GM19372 (cell line): Measurements from ENCODE around the gene DDC.
"Not testable (repeated sequence)": the region's sequence is repeated elsewhere in the genome, so short reads cannot be mapped to it uniquely, and the experiment has no call there.

Source experiments
- ATAC-seq: cut with Tn5 transposase; IDR thresholded peaks from one replicate; pipeline ENCODE4 v1.9.1; 2021; ENCODE audit warnings: mild to moderate bottlenecking, low read depth, moderate library complexity; ENCODE audit not compliant: unreplicated experiment

DDC gene

DNA sequence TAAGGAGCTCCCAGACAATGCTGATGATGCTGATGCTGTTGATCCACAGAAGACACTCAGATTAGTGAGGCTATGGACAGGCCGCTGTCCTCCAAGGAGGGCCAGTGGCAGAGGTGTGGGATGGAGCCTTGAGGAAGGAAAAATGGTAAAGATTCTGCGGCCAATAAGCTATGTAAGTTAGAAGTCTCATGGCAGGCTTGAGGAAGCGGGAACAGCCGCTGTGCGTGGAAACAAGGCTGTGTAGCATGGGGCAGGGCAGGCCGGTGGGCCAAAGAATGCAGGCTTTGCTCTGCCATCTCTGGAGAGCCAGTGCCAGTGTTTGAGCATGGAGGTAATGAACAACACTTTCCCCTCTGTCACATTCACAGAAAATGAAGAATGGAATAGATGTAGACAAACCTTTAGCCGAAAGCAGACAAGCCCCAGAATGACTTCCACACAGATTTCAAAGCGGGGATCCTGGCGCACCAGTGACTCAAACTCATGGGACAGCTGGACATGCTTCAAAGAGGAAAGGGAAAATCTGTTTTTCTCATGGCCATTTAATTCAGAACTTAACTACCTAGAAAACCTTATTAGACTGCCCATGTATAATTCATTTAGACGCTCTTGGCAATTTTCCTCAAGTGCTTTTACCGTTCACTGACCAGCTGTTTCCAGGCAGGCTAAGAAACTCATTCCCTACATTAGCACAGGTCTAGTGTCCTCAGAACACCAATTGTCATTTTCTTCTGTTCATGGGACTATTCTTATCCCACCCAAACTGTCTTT is 98.2 kb downstream of the DDC start:
- ATAC-seq = no peak

DNA sequence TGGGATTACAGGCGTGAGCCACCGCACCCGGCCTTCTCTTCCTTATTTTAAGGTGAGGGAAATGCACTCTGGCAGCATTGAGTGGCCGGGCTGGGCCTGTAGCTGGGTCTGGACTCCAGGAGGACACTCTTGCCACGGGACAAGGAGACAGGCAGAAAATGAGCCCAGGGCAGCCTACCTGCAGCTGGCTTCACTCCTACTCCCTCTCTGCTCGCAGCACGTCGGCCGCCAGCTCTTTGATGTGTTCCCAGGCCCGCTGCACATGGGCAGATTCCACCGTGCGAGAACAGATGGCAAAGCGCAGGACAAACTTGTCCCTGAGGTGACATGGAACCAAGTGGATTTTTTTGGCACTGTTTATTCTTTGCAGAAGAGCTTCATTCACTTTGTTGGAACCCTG is 102.2 kb downstream of the DDC start:
- ATAC-seq = no peak

DNA sequence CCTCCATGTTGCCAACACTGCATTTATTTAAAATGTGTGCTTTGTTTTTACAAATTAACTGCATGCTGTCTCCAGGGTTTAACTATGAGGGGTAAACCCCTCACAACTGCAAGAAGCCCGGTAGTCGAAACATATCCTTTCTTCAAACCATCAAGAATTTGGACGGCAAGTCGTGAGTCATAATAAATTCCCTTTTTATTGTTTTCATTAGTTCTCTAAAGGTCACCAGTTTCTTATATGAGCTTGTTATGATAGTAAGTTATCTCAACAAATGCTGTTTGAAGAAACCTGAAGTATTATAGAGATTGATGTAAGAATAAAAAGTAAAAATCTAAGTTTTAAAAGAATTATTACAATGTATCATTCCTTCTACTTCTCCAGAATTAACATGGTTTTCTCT is 102.8 kb downstream of the DDC start:
- no peak for ATAC-seq

DNA sequence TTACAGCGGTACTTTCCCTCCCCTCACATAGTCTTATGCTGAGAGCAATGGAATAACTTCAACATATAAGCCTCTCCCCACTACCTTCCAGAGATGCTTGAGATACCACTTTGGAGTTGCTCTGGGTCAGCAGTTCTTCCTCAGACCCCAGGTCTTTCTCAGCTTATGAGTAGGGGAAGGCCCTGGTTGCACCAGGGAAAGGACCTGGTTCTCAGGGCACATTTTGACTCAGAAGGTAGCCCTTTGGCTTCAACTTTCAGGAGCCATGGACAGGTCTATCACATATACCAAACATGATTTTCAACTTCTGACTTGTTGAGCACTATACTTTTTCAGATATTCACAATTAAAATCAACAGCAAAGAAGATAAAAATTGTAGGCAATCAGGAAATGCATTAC is 103.5 kb downstream of the DDC start:
- ATAC-seq = no peak

DNA sequence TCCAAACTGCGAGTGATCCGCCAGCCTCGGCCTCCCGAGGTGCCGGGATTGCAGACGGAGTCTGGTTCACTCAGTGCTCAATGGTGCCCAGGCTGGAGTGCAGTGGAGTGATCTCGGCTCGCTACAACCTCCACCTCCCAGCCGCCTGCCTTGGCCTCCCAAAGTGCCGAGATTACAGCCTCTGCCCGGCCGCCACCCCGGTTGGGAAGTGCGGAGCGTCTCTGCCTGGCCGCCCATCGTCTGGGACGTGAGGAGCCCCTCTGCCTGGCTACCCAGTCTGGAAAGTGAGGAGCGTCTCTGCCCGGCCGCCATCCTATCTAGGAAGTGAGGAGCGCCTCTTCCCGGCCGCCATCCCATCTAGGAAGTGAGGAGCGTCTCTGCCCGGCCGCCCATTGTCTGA is 106.0 kb downstream of the DDC start:
- not testable (repeated sequence) for ATAC-seq

DNA sequence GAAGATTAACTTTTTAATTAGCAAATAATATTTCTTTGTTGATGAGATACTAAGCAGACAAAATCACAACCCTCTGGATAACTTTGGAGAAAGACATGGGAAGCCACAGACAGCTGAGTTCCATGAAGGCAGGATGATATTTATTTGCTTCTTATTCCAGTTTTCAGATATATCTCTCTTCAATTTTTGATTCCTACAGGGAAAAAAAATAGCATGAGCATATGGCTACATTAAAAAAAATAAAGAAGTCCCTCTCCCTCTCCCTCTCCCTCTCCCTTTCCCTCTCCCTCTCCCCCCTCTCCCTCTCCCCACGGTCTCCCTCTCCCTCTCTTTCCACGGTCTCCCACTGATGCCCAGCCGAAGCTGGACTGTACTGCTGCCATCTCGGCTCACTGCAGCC is 106.6 kb downstream of the DDC start:
- ATAC-seq = not testable (repeated sequence)

DNA sequence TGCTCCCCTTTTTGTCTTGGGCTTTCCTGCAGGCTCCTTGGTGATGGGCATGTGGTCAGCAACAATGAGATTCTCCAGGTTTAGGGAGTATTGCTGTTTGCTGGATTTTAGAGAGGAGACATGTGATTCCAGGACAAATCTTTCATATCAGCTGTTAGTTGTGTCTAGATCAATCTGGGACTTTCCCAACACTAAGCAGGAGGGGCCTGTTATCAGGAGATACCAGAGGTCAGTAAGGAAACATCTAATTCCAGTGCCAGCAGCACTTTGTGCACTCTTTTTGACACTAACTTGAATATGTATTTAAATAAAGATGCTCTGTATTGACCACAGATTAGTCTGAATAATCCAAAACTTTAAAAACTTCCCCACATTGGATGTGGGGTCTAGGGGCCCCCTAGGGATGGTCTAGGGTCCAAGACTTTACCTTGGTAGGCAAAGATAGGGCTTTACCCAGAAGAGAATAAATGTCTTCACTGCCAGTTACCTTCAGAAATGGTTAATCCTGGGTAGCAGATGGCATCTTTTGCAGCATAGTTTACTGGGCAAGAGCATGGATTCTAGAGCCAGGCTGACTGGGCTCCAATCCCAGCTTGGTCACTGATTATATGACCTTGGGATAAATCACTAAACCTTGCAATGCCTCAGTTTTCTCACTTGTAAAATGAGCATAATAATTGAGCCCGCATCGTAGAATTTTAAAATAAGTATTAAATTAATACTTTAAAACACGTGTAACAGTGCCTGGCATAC is 108.7 kb downstream of the DDC start:
- no peak for ATAC-seq

DNA sequence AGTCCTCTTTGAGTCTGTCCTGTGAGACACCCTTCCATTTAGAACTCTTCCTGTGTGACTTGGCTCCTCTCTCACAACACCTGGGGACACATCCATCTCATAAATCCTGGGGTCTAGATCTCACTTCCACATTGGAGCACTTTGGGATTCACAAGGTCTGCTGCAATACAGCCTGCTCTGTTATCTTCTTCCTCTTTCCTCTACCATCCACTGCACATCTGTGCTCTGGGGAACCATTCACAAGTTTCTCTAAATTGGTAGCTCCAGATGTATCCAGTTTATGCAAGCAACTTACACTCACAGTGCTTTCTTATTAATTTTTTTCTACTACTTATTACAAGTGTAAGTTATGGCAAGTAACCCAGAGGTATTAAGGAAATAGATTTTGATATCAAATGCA is 109.5 kb downstream of the DDC start:
- ATAC-seq = no peak

DNA sequence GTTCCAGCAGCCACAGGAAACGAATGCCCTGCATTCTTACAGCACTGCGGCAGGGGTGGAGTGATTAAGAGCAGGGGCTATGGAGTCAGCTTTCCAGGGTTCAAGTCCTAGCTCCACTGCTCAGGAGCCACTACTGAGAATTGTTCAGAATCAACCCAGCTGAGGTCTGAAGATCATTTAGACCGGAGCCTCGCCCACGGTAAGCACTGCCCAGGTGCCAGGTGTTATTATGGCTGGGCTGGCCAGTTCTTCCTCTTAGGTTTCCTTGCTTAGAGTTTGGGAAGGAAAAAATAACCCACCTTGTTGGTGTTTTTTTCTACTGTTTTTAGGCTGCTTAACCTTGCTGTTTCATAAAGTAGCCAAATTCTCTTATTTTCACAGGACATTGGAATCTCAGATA is 110.2 kb downstream of the DDC start:
- no peak for ATAC-seq

DNA sequence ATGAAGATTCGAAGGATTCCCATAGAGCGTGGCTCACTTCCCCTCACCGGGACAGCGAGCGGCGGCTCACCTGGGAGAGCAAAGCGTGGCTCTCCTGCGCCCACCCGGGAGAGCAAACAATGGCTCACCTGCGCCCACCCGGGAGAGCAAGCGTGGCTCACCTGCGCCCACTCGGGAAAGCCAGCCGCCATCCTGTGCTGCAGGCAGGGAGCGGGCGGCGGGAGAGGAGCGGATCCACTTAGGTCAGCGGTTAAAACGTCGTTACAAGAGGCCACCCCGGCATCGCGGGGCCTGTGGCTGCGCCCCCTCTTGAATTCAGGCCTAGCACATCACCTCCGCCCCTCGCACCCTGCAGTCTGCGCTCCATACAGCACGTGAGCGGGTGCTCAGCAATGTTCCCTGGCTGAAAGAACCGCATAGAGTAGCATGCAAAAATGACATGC is 114.6 kb downstream of the DDC start:
- peak; percentile 33 for ATAC-seq

DNA sequence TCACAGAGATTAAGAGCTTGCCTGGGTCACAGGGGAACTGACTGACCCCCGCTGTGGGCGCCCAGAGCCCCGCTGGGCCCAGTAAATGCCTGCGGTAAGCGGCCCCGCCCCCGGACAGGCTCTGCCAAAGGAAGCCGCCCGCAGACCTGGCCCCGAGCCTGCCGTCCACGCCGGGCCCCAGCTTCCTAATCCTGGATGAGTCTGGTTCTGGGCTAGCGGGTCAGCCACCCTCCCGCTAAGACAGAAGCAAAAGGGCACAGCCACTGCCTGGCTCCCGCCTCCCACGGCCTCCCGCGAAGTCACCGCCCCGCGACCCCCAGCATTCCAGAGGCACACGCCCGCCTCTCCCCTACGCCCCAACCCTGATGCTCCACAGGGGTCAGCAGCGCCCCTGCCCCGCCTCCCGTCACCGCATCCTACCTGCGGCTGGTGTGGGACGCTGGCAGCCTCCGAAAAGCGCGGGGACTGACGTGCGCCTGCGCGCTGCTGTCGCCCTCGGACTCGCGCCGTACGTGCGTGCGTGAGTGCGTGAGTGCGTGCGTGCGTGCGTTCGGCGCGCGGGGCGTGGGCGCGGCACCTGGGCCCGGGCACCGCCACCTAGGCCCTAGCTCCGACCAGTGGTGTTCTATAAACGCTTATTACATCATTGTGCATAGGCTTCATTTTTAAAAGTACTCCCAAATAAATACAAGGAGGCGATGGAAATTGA is 115.2 kb downstream of the DDC start, which contains the start of gene FIGNL1:
FIGNL1 (minus strand) TSS at position 470 of the 709 bp plus-strand sequence. CDS start 3,063 bp downstream, outside the sequence.
- peak; percentile 89 for ATAC-seq

DNA sequence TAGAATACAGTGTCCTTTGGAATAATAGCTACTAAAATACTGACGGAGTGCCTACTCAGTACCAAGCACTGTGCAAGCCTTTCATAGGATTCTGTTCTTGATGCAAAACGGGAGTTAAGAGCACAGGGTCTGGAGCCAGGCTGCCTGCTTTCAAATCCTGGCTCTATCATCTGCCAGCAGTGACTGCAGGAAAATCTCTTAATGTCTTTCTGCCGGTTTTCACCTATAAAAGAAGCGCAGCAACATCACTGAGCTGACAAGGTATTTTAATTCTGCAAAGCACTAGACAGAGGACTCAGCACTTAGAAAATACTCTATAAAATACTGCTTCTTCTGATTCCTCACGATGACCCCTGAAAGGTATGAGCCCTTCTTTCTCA is 115.7 kb downstream of the DDC start:
- no peak for ATAC-seq

DNA sequence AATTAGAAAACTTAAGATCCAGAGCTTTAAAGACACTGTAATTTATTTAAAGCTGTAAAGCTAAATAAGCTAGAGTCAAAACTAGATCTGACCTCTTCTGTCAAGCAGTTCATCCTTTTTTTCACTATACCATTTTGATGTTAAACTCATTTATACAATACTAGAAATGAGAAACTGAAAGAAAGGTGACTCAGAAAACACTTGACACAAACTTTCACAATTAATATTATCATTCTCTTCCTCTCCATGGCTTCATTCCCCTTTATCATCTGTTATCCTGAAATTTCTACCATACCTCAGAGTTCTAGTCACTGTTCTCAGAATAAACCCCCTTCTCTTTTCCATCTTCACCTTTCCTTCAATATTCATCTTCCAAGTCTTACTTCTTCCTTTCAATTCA is 116.4 kb downstream of the DDC start:
- no peak for ATAC-seq

DNA sequence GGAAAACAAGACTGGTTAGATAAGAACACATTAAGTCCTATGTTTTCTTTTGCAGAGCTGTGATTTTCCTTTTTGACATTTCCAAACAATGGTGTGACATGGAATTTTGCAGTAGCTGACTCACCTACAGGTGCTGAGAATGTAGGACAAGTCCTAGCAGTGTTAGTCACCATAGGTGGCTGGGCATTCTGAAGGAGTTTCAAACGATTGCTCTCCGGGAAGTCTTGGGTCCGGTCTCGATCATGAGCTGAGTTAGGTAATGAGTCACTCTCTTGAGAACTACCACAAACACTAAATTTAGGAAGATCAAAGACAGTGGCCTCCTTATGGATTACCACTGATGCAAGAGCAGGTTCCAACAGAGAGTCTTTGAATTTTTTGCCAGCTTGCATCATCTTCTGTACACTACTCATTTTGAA is 118.7 kb downstream of the DDC start:
- no peak for ATAC-seq

DNA sequence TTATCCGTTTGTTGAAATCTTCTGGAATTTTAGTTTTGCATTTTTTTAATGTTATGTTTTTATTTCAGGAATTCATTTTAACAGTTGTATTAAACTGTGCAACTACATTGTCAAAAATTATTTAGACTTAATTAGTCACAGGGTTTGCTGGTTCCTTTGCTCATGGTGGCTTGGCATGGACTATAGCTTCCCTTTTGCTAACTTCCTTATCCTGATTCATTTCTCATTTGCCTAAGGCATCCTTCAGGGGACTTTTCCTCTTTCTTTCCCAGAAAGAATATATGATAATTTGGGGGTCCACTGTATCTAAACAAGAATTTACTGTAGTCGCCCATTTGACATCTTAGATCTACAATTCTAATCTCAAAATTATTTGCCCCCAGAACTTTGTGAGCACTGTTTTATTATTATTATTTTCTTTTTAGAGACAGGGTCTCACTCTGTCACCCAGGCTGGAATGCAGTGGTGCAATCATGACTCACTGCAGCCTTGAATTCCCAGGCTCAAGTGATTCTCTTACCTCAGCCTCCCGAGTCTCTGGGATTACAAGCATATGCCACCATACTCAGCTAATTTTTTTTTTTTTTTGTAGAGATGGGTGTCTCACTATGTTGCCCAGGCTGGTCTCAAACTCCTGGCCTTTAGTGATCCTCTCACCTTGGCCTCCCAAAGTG is 128.9 kb downstream of the DDC start:
- no peak for ATAC-seq

DNA sequence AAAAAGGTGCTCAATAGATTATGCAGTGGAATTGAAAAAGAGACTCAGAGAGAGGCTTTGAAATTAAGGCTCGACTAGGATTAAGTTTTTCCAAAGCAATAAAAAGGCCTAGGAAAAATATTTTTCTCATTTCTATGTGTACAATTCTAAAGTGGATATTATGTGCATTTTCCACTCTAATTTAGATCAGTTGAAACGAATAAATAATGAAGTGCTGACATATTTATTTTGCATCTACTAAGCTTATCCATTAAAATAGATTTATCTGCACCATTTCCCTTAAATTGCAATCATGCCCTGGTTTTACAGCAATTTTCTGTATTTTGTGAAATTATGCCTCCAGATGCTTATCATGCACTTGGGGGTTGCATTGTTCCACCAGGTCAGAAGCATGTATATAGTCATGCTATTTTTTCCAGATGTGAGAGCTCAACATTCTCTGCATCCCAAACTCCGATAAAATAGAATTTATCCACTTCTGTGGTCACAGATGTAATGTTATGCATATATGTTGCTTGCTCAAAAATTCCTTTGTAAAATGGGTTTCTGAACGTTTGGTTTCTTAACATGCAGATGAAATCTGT is 133.4 kb downstream of the DDC start:
- no peak for ATAC-seq

DNA sequence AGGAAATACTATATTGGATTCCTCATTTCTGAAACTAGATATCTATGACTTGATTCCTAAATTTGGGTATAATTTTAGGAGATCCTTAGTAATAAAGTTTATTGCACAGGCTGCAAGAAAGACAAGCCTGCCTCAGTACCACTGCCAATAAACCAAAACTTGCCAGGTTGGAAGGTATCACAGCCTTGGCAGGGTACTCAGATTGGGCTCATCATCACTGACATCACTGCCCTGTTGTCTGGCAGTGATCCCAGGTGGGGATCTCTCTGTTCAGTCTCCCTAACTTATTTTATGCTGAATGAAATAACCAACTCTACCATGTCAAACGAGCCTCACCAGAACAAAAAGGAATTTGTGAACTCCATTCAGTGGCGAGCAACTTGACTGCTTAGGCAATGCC is 133.9 kb downstream of the DDC start:
- ATAC-seq = no peak

DNA sequence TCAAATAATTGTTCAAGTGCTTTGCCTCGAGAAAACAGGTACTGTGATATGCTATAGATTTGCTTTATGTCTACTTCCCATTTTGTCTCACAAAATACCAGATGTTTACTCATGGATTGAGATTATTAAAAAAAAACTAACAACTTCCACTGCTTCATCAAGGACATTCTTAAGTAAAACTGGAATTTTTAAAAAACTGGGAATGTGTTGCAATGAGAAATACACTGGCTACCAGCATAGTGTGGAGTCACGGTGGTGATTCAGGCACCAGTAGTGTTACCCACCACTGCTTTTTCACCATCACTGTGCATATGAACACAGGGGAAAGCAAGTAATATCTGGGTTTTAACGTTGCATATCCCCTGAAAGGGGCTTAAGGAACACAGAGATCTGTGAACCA is 136.3 kb downstream of the DDC start:
- no peak for ATAC-seq

DNA sequence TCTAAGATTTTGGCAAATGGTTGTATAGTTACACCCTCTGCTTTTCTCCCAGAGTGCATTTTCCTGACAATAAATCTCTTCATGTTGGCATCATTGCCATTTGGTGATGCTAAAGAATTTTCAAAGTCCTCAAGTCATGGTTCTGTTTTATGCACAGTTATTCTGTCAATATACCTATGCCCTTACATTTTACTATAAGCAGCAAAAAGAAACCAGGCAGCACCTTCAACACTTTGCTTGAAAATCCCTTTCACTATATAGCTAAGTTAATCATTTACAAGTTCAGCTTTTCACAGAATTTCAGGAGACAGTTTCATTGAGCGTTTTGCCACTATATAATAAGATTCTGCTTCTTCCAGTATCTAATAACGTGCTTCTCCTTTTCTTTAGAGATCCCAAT is 137.7 kb downstream of the DDC start:
- ATAC-seq = no peak

DNA sequence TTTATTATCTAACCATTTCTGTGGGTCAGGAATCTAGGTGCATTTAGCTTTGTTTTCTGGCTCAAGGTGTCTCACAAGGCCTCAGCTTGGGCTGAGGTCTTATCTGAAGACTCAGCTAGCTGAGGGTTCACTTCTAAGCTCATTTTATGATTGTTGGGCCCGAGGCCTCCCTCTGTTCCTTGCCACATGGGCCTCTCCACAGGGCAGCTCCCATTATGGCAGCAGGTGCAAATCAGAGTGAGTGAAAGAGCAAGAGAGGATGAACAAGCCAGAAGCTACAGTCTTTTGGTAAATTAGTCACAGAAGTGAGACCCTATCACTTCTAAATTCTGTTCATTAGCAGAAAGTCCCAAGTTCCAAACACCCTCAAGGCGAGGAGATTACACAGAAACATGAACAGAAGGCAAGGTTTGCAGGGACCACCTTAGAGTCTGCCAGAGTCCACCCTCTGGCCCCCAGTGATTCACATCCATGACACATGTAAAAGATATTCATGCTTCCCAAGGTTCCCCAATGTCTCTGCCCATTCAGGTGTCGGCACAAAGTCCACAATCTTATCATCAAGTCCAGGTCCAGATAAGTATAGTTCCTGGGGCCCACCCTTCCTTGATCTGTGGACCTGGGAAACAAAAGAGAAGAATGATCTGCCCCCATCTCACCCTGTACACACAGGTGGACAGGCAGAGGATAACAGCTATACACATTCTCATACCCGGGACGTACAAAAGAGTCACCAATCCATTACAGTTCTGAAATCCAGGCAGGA is 138.7 kb downstream of the DDC start:
- no peak for ATAC-seq
